DMS53 (cell line): Measurements from ENCODE around the gene BMP4.
A peak's percentile ranks its signal among the peaks of the same experiment; 100 is the strongest.

ENCODE experiments used
- DNase-seq: peaks from one replicate; lab custom pipeline; 2025; lab: John Stamatoyannopoulos, UW

BMP4 gene

GRCh38 chr14:53946404-53947093 is 10.1 kb downstream of the BMP4 start:
- peak; percentile 65 for DNase-seq

DNA sequence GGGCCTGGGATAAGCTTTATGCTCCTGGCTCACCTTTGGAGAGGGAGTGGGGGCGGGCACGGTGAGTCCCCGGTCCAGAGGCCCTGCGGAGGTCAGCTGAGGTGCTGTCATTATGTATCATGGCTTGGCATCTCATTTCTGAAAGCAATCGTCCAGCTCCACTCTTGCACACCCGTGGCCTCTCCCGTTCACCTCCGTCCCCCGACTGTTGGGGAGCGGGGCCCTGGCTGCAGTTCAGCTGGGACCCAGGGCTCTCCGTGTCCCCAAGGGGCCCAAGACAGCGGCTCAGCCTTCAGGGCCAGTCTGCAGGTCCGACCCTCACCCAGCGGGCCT is 10.6 kb downstream of the BMP4 start:
- no peak for DNase-seq

DNA sequence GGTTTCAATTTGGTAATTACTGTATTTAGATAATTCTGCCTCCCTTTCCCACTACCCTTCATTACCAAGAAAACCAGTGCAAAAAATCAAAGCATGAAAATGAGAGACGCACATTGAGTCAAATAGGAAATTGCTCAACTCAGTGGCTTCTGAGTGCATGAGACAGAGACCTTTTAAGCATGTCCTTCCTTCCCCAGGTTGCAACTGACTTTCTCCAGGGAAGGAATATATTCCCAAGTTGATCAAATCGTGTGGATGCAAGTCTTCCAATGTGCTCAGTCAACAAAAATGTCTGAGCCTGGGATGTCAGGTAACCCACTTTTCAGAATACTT is 12.9 kb downstream of the BMP4 start:
- no peak for DNase-seq

DNA sequence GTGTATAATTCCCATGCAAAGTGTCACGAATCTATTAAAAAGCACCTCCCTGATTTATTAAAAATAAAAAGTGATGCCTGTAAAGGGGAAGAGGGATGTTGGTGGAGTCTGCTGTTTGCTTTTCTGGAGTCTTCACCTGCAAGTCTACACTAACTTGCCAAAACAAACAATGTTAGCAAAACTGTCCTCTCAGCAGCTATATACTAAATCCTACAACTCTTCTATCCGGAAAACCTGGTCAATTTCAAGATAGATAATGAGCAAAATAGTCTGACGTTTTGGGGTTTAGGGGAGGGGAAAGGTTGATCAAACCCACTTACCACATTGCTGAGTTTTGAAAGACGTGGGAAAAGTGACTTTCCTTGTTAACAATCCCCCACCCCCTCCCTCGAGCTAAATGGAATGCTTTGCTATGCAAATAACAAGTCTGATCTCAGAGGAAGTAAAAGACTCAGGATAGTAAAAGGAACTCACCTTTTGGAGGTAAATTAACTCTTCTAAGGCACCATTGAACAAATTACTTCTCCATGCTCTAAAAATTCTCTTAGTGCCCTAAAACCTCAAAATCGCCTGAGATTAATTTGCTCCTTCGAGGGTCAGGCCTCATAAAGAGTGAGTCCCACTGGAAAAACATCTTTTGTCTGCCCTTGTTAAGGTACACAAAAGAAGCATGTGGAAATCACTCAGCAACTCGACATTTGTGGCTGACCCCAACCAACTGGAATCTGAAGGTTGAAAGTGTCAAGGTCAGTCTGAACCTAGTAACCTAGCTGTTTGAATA is 13.5 kb downstream of the BMP4 start:
- peak; percentile 56 for DNase-seq

DNA sequence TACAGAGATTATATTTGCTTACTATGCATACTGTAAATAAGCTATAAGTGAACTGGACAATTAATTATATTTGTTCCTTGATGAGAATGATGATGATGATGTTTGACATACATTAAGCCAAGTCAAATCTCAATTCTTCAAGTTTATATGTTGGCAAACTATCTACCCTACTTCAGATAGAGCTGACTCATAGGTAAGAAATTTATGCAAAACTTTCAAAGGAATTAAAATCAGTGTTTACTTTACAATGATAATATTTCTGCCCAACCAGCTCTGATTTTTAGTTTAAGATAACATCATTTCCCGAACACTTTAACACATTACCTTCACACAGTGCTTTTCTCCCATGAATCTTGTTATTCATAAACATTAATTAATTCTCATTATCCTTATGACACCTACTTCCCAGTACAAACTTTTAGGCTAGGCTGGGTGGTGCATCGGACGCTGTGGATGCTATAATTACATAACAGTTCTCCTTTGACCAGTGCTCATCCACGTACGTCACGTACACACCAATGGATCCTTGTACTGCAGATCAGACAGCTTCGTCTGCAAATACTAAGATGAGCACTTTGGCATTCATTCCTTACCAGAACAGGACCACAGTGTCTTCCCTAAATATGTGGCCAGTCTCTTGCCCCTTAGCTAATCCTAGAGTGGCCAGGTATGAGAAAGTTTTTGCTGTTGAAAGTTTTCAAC is 18.3 kb downstream of the BMP4 start:
- no peak for DNase-seq

DNA sequence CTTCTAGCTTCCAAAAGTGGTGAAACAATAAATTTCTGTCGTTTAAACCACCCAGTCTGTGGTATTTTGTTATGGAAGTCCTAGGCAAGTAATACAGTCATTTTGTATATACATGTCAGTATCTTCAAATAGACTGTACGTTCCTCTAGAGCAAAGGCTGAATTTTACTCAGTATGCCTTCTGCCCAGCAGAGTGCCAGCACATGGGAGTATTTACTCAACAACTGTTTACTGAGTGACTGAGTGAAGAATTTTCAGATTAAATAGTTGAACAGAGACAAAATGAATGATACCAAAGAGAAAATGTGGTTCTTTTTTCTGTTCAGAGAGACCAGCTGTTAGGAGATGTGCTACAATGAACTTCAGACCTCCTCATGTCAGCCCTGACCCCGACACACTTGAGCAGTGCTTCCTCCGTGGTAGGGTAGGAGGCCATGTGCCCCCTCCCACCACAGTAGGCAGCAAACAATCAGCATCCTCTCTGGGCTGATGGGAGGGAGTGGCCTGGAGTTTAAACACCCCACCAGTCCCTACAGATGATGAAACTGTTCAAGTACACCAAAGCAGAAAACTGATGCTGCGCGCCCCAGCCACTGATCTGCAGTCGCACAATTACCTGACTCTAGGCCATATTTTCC is 21.7 kb downstream of the BMP4 start:
- no peak for DNase-seq

DNA sequence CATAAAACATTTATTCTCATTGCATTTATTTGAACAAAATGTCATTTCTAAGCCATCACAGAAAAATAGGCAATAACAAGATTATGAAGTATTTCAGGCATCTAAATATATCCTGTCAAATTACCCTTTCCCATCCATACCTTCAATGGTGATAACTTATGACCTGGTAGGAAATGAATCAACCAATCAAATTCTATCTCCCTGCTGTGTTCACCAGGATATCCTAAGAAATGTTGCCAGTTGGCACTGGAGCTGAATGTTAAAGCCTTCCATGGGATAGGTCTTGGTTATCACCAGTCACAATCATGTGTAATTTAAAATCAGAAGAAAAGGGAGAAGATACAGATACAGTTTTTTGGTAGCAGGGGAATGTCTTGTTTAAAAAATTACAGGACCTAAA is 23.7 kb downstream of the BMP4 start:
- no peak for DNase-seq

- peak; percentile 55 for DNase-seq
Observed at GRCh38 chr14:53929871-53930715, 26.5 kb downstream of the BMP4 start.

DNA sequence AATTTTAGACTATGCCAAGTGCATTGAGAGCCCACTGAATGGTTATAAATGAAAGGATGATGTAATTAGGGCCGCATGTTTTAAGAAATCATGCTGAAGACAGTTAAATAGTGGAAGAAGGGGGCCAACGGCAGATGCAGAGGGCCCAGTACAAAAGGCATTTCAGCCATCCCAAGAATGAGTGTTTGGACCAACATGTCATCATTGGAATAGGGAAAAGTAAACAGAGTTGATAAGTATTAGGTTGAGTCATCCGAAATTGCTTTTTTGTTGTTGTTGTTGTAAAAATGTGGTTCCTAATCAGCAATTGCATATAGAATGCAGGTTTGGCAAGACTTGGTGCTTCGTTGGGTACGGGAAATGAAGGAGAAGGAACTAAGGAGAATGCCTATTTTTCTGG is 29.5 kb downstream of the BMP4 start:
- DNase-seq, result no peak

GRCh38 chr14:53925201-53925766 is 31.3 kb downstream of the BMP4 start:
- DNase-seq, result no peak

- DNase-seq, result peak; percentile 60
Observed at GRCh38 chr14:53924753-53925152, 31.9 kb downstream of the BMP4 start.

- DNase-seq, result no peak
Observed at GRCh38 chr14:53921027-53921426, 35.6 kb downstream of the BMP4 start.

DNA sequence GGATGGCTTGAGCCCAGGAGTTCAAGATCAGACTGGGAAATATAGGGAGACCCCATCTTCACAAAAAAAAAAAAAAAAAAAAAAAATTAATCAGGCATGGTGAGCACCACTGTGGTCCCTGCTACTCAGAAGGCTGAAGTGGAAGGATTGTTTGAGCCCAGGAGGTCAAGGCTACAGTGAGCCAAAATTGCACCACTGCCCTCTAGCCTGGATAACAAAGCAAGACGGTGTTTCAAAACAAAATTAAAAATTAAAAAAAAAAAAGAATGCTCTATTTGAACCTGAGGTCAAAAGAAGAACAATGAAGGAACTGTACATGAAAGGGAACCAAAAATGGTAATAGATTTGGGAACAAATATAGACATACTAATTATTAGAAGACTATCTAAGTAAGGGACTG is 40.4 kb downstream of the BMP4 start:
- no peak for DNase-seq

DNA sequence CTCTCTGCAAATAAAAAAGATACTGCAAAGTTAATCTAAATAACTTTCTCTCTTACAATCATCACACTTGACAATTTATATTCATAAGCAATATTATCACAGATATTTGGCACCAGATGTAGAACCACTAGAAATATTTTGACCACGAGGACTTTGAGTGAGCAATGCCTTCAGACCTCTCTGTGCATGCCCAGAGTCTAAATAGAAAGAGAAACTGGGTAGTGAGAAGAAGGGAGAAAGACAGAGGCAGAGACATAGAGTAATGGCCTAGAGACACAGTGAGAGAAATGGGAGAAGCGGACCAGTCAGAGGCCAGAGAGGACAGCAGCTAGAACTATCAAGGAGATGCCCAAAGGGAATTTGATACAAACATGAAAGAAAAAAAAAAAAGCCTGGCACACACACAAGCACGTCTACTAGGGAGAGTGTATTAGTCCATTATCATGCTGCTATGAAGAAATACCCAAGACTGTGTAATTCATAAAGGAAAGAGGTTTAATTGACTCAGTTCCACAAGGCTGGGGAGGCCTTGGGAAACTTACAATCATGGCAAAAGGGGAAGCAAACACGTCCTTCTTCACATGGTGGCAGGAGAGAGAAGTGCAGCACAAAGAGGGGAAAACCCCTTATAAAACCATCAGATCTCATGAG is 41.1 kb downstream of the BMP4 start:
- no peak for DNase-seq

DNA sequence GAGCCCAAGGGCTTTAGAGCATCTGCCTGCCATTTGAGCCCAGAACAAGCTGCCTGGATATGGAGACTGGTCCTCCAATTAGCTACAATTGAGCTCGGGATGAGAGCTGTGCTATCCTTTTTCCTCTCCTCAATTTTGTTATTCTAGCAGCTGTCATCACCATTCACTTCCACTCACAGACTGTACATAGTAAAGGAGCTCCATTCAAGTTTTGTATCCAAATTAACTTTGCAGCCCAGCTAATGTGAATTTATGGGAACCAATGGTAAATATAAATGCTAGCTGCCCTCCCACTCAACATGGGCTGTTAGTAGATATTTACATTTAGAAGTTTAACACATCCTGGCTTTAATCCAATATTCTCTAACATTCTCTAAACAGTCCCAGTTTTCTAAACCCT is 44.6 kb downstream of the BMP4 start:
- no peak for DNase-seq

GRCh38 chr14:53908416-53908815 is 48.2 kb downstream of the BMP4 start:
- DNase-seq, result no peak

DNA sequence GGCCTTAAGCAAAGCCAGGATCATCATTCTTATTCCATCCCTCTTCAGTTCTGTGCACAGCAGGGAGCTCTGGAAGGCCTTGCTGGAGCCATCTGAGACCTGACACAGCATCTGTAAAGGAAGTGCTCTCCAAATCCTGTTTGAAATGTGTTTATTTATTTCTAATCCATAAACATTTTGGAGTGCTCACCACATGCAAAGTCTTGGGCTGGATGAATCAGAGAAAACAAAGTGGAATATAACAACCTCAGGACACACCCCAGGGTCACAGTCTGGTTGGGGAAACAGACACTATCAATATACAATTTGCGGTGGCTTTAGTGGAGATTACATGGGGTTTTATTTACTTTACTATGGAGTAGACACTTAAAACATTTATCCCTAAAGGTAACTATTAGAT is 54.3 kb downstream of the BMP4 start:
- DNase-seq, result peak; percentile 7

GRCh38 chr14:53900499-53900898 is 56.1 kb downstream of the BMP4 start:
- DNase-seq, result no peak
